K562 (cell line): ENCODE measurements around the gene PPOX. TPM values are rescaled to one million over a fixed set of nuclear protein-coding genes. Genes with fewer than 3 reads are reported as not detected.

ENCODE experiments used
- ATAC-seq: fragments of 200-7000 bp; cut with Tn5 transposase; 3 replicates; pipeline ENCODE4 v1.9.1; 2020; ENCODE audit warnings: moderate library complexity
- BruUV-seq: library from RNA; stranded (reverse); fragments of 400-500 nt; replicated peaks from 2 replicates; lab custom pipeline; 2021; lab: Mats Ljungman, UMichigan
- CTCF ChIA-PET: fragments of 300-600 bp; formaldehyde crosslinking; extraction: SDS; loops from one replicate; lab custom pipeline; 2021; ENCODE audit warnings: low intra/inter-chr PET ratio; lab: Yijun Ruan, JAX
- POLR2A ChIA-PET: fragments of 300-600, 350-650 bp; sonication (Branson Sonifier 250); formaldehyde crosslinking; extraction: SDS; loops from one replicate; lab custom pipeline; 2021; ENCODE audit warnings: antibody characterized with exemption, inconsistent platforms; lab: Yijun Ruan, JAX
- DNase-seq, 4 experiments: peaks; one replicate each; pipeline versions ENCODE4 v3.0.0 to v3.0.0-alpha.2; 2011 to 2018; ENCODE audit warnings: low spot score in 3 of 4, mixed read lengths in 3 of 4; ENCODE audit errors: extremely low read depth in 1 of 4
- FAIRE-seq: peaks from 2 replicates; lab custom pipeline; 2011; peaks lifted over from hg19 to GRCh38; lab: Jason Lieb, UNC
- H2AFZ ChIP-seq: 2 replicates; pipeline ENCODE4 v1.6.0; 2011; ENCODE audit warnings: low read depth, low read length, control low read depth, inconsistent platforms
- H3K27ac ChIP-seq: fragments of 200-600 bp; 3 replicates; pipeline ENCODE4 v1.8.0; 2011; ENCODE audit warnings: low read depth, mild to moderate bottlenecking, control low read depth, inconsistent platforms, low read length, moderate library complexity, mixed read lengths; ENCODE audit errors: extremely low read depth
- H3K27me3 ChIP-seq, 2 experiments: fragments of 300-600 bp in 1 of 2; 2 replicates in 1 of 2; 3 replicates in 1 of 2; pipeline versions ENCODE4 v1.6.0 to v1.8.0; 2011; ENCODE audit warnings: inconsistent platforms in 2 of 2, low read length in 2 of 2, mild to moderate bottlenecking in 1 of 2, mixed read lengths in 1 of 2, moderate library complexity in 1 of 2; ENCODE audit not compliant: control insufficient read depth in 2 of 2, insufficient read depth in 2 of 2
- H3K36me3 ChIP-seq: fragments of 300-600 bp; 3 replicates; pipeline ENCODE4 v1.8.0; 2011; ENCODE audit warnings: mild to moderate bottlenecking, low read length, inconsistent platforms; ENCODE audit not compliant: control insufficient read depth, insufficient read depth
- H3K4me1 ChIP-seq, 2 experiments: fragments of 200-600 bp in 1 of 2; replicated peaks in 1 of 2; 2 replicates in 1 of 2; 3 replicates in 1 of 2; pipeline versions ENCODE4 v1.5.1 to v1.8.0; 2011; ENCODE audit warnings: inconsistent platforms in 2 of 2, low read length in 2 of 2, mild to moderate bottlenecking in 1 of 2, mixed read lengths in 1 of 2, moderate library complexity in 1 of 2; ENCODE audit not compliant: control insufficient read depth in 2 of 2, insufficient read depth in 2 of 2
- H3K4me2 ChIP-seq: 2 replicates; pipeline ENCODE4 v1.6.1; 2011; ENCODE audit warnings: low read length, control low read depth, inconsistent platforms, mixed read lengths; ENCODE audit not compliant: insufficient read depth
- H3K4me3 ChIP-seq: fragments of 200-600 bp; sonication (generic), shearing (Covaris generic); 2 replicates; pipeline ENCODE4 v1.5.1; 2016; ENCODE audit warnings: control low read depth, inconsistent platforms
- H3K79me2 ChIP-seq: fragments of 200-600 bp; 3 replicates; pipeline ENCODE4 v1.8.0; 2011; ENCODE audit warnings: low read length, inconsistent platforms; ENCODE audit not compliant: control insufficient read depth, insufficient read depth
- H3K9ac ChIP-seq, 2 experiments: 2 replicates each; pipeline versions ENCODE4 v1.6.0 to v1.6.1; 2011; ENCODE audit warnings: low read depth in 2 of 2, low read length in 2 of 2, control low read depth in 1 of 2, inconsistent platforms in 1 of 2, mild to moderate bottlenecking in 1 of 2, mixed read lengths in 1 of 2; ENCODE audit not compliant: insufficient read depth in 1 of 2
- H3K9me1 ChIP-seq: one replicate; pipeline ENCODE4 v1.6.0; 2011; ENCODE audit warnings: inconsistent platforms, mild to moderate bottlenecking, low read length, moderate library complexity; ENCODE audit not compliant: control insufficient read depth, insufficient read depth
- H3K9me3 ChIP-seq: replicated peaks from 2 replicates; pipeline ENCODE4 v1.5.1; 2011; ENCODE audit warnings: low read depth, low read length, inconsistent platforms; ENCODE audit not compliant: control insufficient read depth, insufficient read depth
- H4K20me1 ChIP-seq: replicated peaks from 2 replicates; pipeline ENCODE4 v1.6.1; 2011; ENCODE audit warnings: low read length, inconsistent platforms, mixed read lengths; ENCODE audit not compliant: control insufficient read depth, insufficient read depth
- COPS2 ChIP-seq: fragments of 450-650 bp; conservative IDR thresholded peaks from 2 replicates; pipeline ENCODE4 v1.6.1; 2016; ENCODE audit warnings: mild to moderate bottlenecking, moderate library complexity
- ELF1 ChIP-seq: fragments of 200-800 bp; sonication (Bioruptor generic); IDR thresholded peaks from 2 replicates; pipeline ENCODE4 v1.6.1; 2016; ENCODE audit warnings: missing genetic modification characterization, missing compliant biosample characterization
- ILF3 ChIP-seq: fragments of 450-650 bp; IDR thresholded peaks from 2 replicates; pipeline ENCODE4 v1.6.1; 2018; ENCODE audit warnings: antibody characterized with exemption, mild to moderate bottlenecking, moderate library complexity, borderline replicate concordance
- KAT2B ChIP-seq: IDR thresholded peaks from one replicate; pipeline ENCODE4 v1.6.1; 2012; ENCODE audit warnings: low read depth, mild to moderate bottlenecking, control low read depth, inconsistent platforms, low read length, moderate library complexity
- MCM7 ChIP-seq, 2 experiments: fragments of 450-650 bp; IDR thresholded peaks; 2 replicates each; pipeline ENCODE4 v1.6.1; 2016 to 2018
- RFX1 ChIP-seq: fragments of 450-650 bp; IDR thresholded peaks from 2 replicates; pipeline ENCODE4 v1.6.1; 2016; ENCODE audit warnings: mild to moderate bottlenecking, moderate library complexity
- SMAD4 ChIP-seq: fragments of 250-450 bp; sonication (Bioruptor Pico); conservative IDR thresholded peaks from 2 replicates; pipeline ENCODE4 v1.8.0; 2021; ENCODE audit warnings: inconsistent platforms, mild to moderate bottlenecking, moderate library complexity
- WGBS: fragments of 100-300 bp; shearing (Covaris generic); methylation state at CpG from one replicate; pipeline ENCODE4 v1.1.6; 2016; ENCODE audit warnings: low coverage, mixed read lengths; ENCODE audit not compliant: insufficient coverage; ENCODE audit errors: missing lambda C conversion rate; 5-methylcytosine and 5-hydroxymethylcytosine counted together
- in situ Hi-C: fragments of 300-500 bp; cut with MboI; formaldehyde crosslinking; loops from 4 replicates; pipeline ENCODE4 v1.15.0; 2018; ENCODE audit warnings: inconsistent platforms, mixed read lengths
- intact Hi-C: fragments of 100-400 bp; cut with micrococcal nuclease; formaldehyde crosslinking; loops from 2 replicates; pipeline ENCODE4 v1.14.2; 2022
- polyA plus RNA-seq, 8 experiments: library from polyadenylated mRNA; depleted of rRNA in 4 of 8; stranded (reverse) in 5 of 8; unstranded in 3 of 8; fragments of >200 nt; fragmentation: Nextera tagmentation in 2 of 8; fragmentation: Illumina TruSeq in 1 of 8; extraction: Ambion mirVana in 2 of 8; extraction: Trizol in 1 of 8; gene quantifications; 2 replicates each; pipeline versions ENCODE4 v1.2.1 to v1.2.3, GENCODE V29; 2011 to 2014; ENCODE audit warnings: inconsistent platforms in 1 of 8, missing spikeins in 1 of 8
- total RNA-seq, 7 experiments: library from RNA; depleted of rRNA in 6 of 7; stranded (reverse); fragments of >200 nt in 6 of 7; fragmentation: Illumina TruSeq in 2 of 7; extraction: Trizol in 2 of 7; gene quantifications; 2 replicates each; pipeline versions ENCODE4 v1.2.1 to v1.2.3, GENCODE V29; 2011 to 2021; ENCODE audit warnings: low replicate concordance in 1 of 7
- TF ChIP-seq, protein P1 (sequence below): fragments of 450-650 bp; IDR thresholded peaks from 2 replicates; pipeline ENCODE4 v1.6.1; 2016; ENCODE audit warnings: low read depth, mild to moderate bottlenecking, moderate library complexity
- TF ChIP-seq, protein P2 (sequence below): fragments of 250-450 bp; sonication (Bioruptor Pico); IDR thresholded peaks from 2 replicates; pipeline ENCODE4 v1.8.0; 2021; ENCODE audit warnings: moderate library complexity, mild to moderate bottlenecking, inconsistent platforms

Gene PPOX
- total and polyA plus RNA-seq, 9 of the 15 experiments (the other 6 are each of a cell fraction or from before 2014, with no cell fraction given) = 17.0 to 57.1 (median 38.9) TPM

DNA sequence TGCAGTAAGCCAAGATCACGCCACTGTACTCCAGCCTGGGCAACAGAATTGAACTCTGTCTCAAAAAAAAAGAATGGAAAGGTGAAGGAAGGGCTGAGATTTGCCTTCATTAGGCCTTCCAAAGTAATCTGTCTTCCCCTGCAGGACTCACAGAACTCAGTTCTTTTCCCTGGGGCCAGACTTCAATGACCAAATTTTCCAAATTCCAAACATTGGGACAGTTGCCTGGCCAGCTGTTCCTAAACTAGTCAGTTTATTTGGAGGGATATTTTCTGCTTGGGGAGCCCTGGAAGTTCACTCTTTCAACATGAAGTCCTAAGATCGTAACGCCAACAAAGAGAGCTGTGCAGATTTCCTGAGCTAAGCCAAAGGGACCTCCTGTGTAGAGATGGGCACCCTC lies 28.3 kb upstream of the PPOX start:
- in situ Hi-C loops = no loop called here
- Histone ChIP-seq H3K79me2 (peaks cover 23% of the 10 kb centered on the region), H3K4me3 (no peak overlapping the region), H3K9ac (no peak overlapping the region), H3K4me2 (no peak overlapping the region), H2AFZ (no peak overlapping the region), H3K36me3 (peaks cover 2% of the 10 kb centered on the region; the same call in 1 of the 3 replicates), H3K4me1 (peaks cover 0 to 8% of the 10 kb centered on the region in 2 experiments; a peak in 3 of 5 replicates), H4K20me1 (no peaks in the 10 kb centered on the region), H3K9me1 (no peaks in the 10 kb centered on the region), H3K9me3 (no peaks in the 10 kb centered on the region), H3K27me3 (no peaks in the 10 kb centered on the region), H3K27ac (no peak overlapping the region)
- WGBS = 82% methylated on average over 3 of the region's 3 CpGs
- no TSS peak for BruUV-seq
- ChIA-PET POLR2A (interaction anchor here (0.5 to 3.3 kb wide), 6 partner anchors 10 to 179 kb away, joined by 3 to 12 read pairs (median 4); partner anchors contain the start of genes UFC1 and USF1), CTCF (interaction anchor here (0.5 to 0.7 kb wide), 2 partner anchors 66 to 195 kb away, joined by 3 to 5 read pairs; no protein-coding TSS in a partner anchor)
- ATAC-seq (no peak), DNase-seq (no peak), FAIRE-seq (no peak)
- intact Hi-C loops = loop anchor here (2.0 to 10.0 kb wide), 4 partner anchors 41 to 413 kb away; no protein-coding TSS in a partner anchor
- TF ChIP-seq, protein P1, sequence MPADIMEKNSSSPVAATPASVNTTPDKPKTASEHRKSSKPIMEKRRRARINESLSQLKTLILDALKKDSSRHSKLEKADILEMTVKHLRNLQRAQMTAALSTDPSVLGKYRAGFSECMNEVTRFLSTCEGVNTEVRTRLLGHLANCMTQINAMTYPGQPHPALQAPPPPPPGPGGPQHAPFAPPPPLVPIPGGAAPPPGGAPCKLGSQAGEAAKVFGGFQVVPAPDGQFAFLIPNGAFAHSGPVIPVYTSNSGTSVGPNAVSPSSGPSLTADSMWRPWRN = no peak
- TF ChIP-seq KAT2B (no peak), SMAD4 (CRISPR knock-in tag) (no peak), ELF1 (tag) (no peak), ILF3 (no peak), RFX1 (no peak), COPS2 (no peak), MCM7 (IDR thresholded peaks at IDR 0.05) (no peak)
- TF ChIP-seq, protein P2, sequence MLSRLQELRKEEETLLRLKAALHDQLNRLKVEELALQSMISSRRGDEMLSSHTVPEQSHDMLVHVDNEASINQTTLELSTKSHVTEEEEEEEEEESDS (CRISPR knock-in tag) = no peak
